HG02852 (cell line): ENCODE measurements around the gene DNAJC22.
"Not testable (repeated sequence)": the region's sequence is repeated elsewhere in the genome, so short reads cannot be mapped to it uniquely, and the experiment has no call there.

Experiments
- ATAC-seq: cut with Tn5 transposase; IDR thresholded peaks from one replicate; pipeline ENCODE4 v1.9.1; 2021; ENCODE audit warnings: mild to moderate bottlenecking, moderate library complexity; ENCODE audit not compliant: unreplicated experiment

Gene DNAJC22

GRCh38 chr12:49330631-49331379 is 15.9 kb upstream of the DNAJC22 start:
- no peak for ATAC-seq

GRCh38 chr12:49331380-49332222 is 15.1 kb upstream of the DNAJC22 start:
- no peak for ATAC-seq

GRCh38 chr12:49332441-49332861 is 14.2 kb upstream of the DNAJC22 start:
- no peak for ATAC-seq

- no peak for ATAC-seq
These were observed 13.8 kb upstream of the DNAJC22 start for GRCh38 chr12:49332891-49333371.

- ATAC-seq, result not testable (repeated sequence)
These were observed 12.9 kb upstream of the DNAJC22 start for GRCh38 chr12:49333778-49334177.

- no peak for ATAC-seq
These were observed 12.5 kb upstream of the DNAJC22 start for GRCh38 chr12:49334226-49334625.

GRCh38 chr12:49334681-49335080 is 12.0 kb upstream of the DNAJC22 start:
- no peak for ATAC-seq

GRCh38 chr12:49335118-49335954 is 11.4 kb upstream of the DNAJC22 start:
- ATAC-seq, result no peak

GRCh38 chr12:49335955-49336644 is 10.6 kb upstream of the DNAJC22 start:
- no peak for ATAC-seq

GRCh38 chr12:49336645-49337584 is 9.8 kb upstream of the DNAJC22 start, which contains the start of gene C1QL4:
C1QL4 (minus strand) TSS chr12:49337188; CDS start chr12:49336477, 711 bp downstream.
- ATAC-seq, result peak; percentile 71

- ATAC-seq, result no peak
These were observed 7.7 kb upstream of the DNAJC22 start for GRCh38 chr12:49338830-49339463.

GRCh38 chr12:49339464-49339861 is 7.2 kb upstream of the DNAJC22 start:
- no peak for ATAC-seq

- no peak for ATAC-seq
These were observed 6.4 kb upstream of the DNAJC22 start for GRCh38 chr12:49340095-49340870.

GRCh38 chr12:49340971-49341776 is 5.5 kb upstream of the DNAJC22 start:
- ATAC-seq, result no peak

GRCh38 chr12:49341777-49342065 is 5.0 kb upstream of the DNAJC22 start:
- ATAC-seq, result no peak

GRCh38 chr12:49342066-49342913 is 4.4 kb upstream of the DNAJC22 start:
- peak; percentile 53 for ATAC-seq
